UCSD-AML1 (cell line): ENCODE measurements around the gene FBN3.
A peak's percentile ranks its signal among the peaks of the same experiment; 100 is the strongest.
"Not testable (repeated sequence)": the region's sequence is repeated elsewhere in the genome, so short reads cannot be mapped to it uniquely, and the experiment has no call there.

ENCODE experiments used
- DNase-seq: peaks from one replicate; lab custom pipeline; 2025; ENCODE audit not compliant: unreplicated experiment; lab: John Stamatoyannopoulos, UW

FBN3 gene

DNA sequence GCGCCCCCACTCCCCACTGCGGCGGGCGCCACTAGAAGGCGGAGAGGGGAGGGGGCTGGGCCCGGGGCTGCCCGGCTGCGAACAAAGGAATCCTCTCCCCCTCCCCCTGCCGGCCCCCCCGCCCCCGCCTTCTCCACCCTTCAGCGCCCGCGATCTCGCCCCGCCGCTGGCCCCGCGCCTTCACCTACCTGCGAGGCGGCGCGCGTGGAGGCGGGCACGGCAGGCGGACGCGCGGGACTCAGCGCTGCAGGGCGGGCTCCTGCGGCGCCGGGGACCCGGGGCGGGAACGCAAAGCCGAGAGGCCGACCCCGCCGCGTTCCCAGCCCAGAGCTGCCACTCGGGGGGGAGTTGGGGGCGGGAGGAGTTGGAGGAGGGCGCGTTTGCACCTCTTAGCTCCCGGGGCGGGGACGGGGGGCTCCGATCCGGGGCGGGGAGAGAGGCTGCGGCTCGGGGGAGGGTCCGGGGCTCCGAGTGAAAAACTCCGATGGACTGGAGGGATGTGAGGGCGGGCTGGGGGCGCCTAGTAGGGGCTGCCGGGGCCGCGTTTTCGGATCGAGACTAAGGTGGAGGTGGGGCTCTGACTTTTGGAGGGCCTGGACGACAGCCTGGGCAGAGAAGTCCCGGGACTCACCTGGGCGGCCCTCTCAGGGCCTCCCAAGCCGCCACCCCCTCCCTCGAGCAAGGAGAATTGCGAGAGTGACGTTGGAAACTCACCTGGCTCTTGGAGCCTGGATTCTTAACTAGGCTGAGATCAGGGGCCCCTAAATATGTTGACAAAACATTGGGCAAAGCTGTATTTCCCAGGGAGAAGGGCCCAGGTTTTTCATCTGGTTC, at the start of gene FBN3:
TSS of gene FBN3 (minus strand) at position 332 of the 834 bp plus-strand sequence. CDS start 2,112 bp downstream, outside the sequence.
- DNase-seq: no peak

DNA sequence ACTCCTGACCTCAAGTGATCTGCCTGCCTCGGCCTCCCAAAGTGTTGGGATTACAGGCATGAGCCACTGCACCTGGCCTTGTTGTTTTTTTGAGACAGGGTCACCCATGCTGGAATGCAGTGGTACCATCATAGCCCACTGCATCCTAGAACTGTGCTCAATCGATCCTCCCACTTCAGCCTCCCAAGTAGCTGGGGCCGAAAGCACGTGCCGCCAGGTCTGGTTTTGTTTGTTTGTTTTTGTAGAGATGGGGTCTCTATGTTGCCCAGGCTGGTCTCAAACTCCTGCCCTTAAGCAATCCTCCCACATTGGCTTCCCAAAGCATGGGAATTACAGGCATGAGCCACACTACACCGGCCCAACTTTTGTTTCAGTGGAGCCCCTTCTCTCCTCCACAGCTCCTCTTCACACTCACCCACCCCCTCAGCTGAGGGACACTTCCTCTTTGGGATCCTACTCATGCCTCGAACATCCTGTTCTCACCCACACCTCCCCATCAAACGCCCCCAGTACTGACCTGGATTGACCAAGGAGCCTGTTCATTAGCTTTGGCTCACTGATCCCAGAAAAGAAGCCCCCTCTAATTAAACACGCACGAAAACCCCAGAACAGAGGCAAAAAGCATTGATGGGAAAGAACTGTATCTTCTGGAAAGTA, 47.0 kb upstream of the FBN3 start:
- peak; percentile 39 for DNase-seq

DNA sequence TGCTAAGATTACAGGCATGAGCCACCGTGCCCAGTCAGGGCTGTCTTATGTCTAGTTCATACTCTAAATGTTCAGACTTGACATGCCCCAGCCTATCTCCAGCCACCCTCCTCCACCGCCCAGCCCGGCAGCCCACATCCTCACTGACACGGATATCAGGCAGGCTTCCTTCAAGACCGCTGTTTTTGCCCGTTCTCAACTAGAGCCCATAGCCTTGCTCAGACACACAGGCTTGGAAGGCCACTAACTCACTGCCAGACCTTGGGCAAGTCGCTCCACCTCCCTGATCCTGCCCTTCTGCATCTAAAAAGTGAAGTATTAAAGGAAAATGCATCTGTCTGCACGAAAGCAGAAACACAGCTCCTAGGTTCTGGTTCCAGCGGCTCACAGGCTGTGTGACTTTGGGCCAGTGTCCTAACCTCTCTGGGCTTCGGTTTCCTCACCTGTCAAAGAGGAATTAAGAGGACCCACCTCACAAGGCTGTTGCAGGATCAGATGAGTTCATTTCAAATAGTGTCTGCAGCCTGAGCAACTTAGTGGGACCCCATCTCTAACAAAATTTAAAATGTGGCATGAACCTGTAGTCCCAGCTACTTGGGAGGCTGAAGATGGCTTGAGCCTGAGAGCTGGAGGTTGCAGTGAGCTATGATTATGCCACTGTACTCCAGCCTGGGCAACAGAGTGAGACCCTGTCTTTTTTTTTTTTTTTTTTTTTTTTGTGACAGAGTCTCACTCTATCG, 45.3 kb upstream of the FBN3 start:
- peak; percentile 85 for DNase-seq

DNA sequence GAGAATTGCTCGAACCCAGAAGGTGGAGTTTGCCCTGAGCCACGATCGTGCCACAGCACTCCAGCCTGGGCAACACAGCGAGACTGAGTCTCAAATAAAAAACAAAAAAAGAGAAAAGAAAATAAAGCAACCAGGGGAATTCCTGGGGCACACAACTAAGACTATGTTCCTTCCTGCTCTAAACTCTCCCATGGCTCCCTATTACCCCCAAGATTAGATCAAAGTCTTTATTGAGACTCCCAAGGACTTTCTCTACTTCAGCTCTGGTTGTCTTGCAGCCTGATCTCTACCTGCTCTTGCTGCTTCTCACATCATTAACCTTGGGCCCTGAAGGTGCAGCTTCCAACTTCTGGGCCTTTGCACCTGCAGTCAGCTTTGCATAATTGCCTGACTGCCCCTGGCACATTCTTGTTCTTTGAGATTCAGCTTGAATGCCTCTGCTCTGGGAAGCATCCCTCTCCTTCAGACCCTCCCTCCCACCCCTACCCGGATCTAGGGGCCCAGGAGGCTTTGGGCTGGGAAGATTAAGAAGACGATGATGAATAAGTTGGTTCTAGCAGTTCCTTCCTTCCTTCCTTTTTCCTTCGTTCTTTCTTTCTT, 42.9 kb upstream of the FBN3 start:
- no peak for DNase-seq

DNA sequence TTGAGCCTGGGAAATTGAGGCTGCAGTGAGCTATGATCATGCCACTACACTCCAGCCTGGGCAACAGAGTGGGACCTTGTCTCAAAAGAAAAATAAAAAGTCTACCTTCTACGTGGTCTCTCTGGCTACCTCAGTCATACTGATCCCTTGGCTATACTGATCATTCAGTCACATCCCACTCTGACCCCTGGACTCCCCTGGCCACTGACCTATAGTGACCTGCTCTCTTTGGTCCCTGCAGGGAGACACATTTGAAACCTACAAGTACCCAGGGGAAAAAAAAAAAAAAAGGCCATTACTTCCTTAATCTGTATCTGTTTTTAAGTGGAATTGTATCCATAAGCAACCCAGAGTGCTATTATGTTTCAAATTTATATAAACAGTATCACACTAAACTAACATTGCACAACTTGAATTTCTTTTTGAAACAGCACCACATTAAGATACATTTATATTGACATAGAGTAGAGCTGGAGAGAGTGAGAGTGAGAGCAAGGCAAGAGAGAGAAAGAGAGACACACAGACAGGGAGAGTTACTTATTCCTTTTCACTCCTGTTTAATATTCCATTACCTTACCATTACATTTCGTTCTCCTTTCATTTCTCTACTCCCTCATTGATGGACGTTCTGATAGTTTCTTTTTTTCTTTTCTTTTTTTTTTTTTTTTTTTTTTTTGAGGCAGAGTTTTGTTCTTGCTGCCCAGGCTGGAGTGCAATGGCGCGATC, 36.1 kb upstream of the FBN3 start:
- DNase-seq: no peak

DNA sequence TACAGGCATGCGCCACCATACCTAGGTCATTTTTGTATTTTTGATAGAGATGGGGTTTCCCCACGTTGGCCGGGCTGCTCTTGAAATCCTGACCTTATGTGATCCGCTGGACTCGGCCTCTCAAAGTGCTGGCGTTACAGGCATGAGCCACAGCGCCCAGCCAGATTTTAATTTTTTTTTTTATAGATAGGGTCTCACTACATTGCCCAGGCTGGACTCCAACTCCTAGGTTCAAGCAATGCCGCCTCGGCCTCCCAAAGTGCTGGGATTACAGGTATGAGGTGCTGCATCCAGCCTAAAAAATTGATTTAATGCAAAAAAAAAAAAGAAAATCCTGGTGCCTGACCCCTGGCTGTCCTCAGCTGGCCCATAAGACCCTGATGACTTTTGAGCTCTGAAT, 34.9 kb upstream of the FBN3 start:
- no peak for DNase-seq

DNA sequence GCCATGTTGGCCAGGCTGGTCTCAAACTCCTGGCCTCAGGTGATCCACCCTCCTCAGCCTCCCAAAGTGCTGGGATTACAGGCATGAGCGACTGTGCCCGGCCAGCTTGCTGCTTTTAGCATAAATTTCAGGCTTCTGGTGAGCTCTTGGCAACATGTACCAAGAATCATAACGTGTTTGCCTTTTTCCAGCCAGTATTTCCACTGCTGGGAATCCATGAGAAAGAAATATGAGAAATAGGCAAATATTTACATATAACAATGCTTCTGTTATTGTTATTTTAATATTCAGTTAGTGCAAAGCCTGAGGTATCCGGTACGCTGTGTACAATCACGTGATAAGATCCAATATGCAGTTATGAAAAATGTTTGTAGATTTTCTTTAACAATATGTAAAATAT, 30.6 kb upstream of the FBN3 start:
- no peak for DNase-seq

DNA sequence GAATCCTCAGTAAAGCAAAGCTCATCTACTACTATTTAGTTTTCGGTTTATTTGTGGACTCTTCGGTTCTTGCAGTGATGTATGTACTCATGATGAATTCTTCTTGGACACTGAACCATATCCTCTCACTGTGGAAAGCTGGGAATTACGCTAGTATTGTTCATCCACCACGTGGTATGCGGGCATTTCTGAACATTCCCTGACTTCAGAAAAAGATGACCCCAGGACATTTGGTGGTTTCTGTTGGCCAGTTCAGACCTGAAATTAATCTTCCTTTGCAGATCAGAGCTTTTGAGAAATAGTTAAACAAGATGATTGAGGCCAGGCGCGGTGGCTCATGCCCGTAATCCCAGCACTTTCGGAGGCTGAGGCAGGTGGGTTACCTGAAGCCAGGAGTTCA, 25.3 kb upstream of the FBN3 start:
- DNase-seq: no peak

DNA sequence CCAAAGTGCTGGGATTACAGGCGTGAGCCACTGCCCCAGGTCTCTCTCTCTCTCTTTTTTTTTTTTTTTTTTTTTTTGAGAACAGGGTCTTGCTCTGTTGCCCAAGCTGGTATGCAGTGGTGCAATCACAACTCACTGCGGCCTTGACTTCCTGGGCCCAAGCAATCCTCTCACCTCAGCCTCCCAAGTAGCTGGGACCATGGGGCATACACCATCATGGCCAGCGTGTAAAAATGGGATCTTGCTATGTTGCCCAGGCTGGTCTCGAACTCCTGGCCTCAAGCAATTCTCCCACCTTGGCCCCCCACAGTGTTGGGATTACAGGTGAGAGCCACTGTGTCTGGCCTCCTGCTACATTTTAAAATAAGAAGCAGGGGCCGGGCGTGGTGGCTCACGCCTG, 19.1 kb upstream of the FBN3 start:
- DNase-seq: no peak

DNA sequence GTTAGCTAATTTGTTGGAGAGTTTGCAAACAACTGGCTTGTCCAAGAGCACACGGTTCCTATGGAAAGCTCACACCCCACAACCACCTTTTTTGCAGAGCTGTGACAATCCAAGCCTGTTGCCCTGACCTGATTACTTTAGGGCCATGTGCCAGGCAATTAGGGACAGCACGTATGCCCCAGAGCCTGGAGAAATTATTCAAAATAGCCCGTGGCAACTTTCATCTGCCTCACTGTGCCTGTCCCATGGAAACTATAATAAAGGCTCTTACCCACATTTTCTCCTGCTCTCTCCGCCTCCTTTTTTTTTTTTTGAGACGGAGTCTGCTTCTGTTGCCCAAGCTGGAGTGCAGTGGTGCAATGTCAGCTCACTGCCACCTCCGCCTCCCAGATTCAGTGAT, 18.6 kb upstream of the FBN3 start:
- no peak for DNase-seq

DNA sequence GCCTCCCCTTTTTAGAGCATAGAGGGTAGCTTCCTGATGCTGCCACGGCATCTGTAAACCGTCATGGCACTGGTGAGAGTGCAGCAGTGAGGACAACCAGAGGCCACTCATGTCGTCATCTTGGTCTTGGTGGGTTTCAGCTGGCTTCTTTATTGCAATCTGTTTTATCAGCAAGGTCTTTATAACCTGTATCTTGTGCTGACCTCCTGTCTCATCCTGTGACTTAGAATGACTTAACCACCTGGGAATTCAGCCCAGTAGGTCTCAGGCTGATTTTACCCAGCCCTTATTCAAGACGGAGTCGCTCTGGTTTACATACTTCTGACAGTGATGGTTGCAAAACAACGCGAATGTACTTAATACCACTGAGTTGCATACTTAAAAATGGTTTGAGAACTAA, 14.4 kb upstream of the FBN3 start:
- DNase-seq: no peak

DNA sequence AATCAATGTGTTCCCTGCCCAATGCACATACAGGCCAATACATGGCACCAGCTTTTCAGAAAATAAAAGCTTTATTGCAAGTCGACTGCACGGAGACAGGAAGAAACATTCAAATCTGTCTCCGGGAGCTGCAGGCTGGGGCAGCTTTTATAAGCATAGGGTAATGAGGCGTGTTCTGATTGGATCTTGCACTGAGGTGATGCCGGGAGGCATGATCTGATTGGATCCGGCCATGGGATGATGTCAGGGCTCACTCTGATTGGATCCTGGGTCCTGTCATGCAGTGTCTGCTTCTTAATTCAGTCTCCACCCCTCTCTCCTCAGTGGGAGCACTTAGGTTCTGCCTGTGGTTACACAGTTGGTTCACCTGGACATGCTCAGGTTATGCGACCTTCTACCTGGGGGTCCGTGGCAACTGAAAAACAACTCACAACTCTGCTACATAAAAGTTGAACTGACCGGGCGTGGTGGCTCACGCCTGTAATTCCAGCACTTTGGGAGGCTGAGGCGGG, 11.8 kb upstream of the FBN3 start:
- peak; percentile 23 for DNase-seq

DNA sequence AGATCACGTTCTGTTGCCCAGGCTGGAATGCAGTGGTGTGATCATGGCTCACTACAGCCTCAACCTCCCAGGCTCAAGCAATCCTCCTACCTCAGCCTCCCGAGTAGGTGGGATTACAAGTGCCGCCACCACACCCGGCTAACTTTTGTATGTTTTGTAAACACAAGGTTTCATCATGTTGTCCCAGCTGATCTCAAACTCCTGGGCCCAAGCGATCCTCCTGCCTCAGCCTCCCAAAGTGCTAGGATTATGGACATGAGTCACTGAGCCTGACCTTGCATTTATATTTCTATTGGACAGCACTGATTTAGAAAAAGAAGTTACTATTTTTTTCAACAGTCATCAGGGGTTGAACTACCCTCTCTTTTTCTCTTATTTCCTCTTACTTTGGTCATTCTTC, 9.9 kb upstream of the FBN3 start:
- not testable (repeated sequence) for DNase-seq

DNA sequence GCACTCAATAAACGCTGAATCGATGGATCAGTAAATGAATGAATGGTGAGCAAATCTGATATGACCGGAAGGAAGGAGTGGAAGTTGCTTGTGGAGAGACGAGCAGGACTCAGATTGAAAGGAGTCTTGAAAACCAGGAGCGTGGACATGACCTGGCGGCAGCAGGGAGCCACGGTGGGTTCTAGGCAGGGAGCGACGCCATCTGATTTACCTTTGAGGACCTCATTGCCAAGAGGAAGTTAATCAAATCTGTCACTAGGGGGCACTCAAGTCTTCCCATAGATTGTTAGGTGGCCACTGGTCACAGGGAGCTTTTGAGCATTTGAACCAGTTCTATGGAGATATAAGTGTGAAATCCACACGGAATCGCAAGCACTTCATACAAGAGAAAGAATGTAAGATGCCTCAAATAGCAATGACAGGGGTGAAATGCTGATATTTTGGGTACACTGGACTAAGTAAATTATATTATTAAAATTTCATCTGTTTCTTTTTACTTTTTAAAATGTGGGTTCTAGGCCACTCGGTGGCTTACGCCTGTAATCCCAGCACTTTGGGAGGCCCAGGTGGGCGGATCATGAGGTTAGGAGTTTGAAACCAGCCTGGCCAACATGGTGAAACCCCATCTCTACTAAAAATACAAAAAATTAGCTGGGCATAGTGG, 9.2 kb upstream of the FBN3 start:
- DNase-seq: peak; percentile 32

DNA sequence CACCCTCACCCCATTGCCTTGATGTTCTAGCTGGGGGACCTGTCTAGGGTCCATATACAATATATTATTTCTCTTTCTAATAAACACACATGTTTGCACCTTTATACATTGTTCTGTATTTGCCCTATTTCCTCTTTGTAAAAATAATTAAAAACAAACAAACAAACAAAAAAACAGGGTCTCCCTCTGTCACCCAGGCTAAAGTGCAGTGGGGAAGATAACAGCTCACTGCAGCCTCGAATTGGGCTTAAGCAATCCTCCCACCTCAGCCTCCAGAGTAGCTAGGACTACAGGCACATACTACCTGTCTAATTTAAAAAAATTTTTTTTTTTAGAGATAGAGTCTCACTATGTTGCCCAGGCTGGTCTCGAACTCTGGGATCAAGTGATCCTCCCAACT, 5.9 kb upstream of the FBN3 start:
- DNase-seq: no peak

DNA sequence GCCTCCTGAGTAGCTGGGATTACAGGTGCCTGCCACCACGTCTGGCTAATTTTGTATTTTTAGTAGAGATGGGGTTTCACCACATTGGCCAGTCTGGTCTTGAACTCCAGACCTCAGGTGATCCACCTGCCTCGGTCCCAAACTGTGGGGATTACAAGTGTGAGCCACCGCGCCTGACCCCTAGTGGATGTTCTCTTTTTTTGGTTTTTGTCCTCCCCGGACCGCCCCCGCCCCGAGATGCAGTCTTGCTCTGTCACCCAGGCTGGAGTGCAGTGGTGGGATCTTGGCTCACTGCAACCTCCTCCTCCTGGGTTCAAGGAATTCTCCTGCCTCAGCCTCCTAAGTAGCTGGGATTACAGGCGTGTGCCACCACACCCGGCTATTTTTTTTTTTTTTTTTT, 4.6 kb upstream of the FBN3 start:
- DNase-seq: peak; percentile 26

DNA sequence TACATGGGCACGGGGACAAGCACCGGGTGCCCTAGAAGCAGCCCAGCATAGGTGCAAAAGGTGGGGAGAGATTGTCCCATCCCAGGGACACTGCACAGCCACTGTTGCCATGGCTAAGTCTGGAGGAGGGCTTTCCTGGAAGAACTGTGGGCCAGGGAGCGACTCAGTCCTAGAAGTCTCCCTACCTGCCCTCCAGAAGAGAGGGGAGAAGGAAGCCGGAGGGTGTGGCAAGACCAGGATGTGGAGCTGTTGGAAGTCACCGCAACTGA, 2.3 kb upstream of the FBN3 start:
- no peak for DNase-seq

DNA sequence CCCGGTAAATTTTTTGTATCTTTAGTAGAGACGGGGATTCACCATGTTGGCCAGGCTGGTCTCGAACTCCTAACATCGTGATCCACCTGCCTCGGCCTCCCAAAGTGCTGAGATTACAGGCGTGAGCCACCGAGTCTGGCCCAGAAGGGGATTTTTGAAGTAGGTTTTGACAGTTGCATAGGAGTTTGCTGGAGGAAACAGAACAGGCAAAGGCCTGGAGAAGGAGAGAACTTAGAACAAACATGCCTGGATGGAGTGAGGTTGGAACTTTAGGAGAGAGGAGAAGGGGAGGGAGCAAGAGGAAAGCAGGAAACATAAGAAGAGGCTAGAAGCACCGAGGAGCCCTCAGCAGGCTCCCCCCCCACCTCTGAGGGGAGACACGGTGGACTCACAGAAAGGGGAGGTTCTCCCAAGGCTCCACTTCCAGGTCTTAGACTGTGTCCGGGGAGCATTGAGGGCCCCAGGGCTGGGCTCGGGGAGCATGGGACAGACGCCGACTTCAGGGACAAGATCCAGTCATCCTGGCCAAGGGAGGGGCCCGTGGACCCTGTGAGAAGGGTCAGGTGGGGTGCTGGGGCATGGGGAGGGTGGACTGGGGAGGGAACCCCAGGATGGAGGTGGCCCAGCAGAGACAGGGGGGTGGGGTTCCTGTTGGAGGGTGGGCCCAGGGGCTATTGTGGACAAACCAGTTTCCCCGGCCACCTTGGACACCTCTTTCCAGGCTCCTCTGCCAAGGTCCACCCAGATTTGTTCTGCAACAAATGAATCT, 1.8 kb upstream of the FBN3 start:
- no peak for DNase-seq

DNA sequence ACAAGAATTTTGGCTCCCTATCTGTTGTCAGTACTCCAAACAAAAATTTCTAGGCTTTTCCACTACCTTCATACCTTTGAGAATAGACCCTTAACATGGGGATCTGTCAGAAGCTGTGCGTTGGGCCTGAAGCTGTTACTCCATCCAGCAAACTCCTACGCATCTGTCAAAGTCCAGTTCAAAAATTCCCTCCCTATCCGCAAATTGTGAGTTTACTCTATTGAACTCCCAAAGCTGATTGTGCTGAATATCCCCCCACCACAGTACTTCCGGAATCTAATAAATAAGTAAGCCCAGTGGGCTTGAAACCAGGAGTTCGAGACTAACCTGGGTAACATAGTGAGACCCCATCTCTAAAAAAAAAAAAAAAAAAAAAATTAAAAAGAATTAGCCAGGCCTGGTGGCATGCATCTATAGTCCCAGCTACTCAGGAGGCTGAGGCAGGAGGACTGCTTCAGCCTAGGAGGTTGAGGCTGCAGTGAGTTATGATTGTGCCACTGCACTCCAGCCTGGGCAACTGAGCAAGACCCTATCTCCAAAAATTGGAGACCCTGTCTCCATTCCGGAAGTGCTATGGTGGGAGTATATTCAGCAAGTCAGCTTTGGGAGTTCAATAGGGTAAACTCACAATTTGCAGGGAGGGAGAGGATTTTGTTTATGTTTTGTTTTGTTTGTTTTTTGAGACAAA, 930 bp upstream of the FBN3 start:
- no peak for DNase-seq
